ENCODE results near the gene COPB1. TPM values are rescaled to one million over a fixed set of nuclear protein-coding genes. Genes with fewer than 3 reads are reported as not detected.
"Not testable (repeated sequence)": the region's sequence is repeated elsewhere in the genome, so short reads cannot be mapped to it uniquely, and the experiment has no call there.

The COPB1 gene
- total and polyA plus RNA-seq, 8 donors = 31.4 to 58.0 (median 44.9) TPM

GRCh38 chr11:14538271-14538925, 38.8 kb upstream of the COPB1 start:
- ATAC-seq (peak; percentile 47 to 69 (median 51)), DNase-seq (peak in 2 of 6 donors; percentile 11 to 18), FAIRE-seq (no peak)
- intact Hi-C loops (cut with DNase I) = loop anchor here in 1 of 3 donors (10.0 kb wide), 2 partner anchors 366 to 536 kb away; partner anchors contain the start of gene CALCB
- WGBS, 2 donors = 42 to 44% methylated on average over 6 of the region's 6 CpGs
- Histone ChIP-seq H3K36me3 (no peaks in the 10 kb centered on the region), H3K27me3 (no peaks in the 10 kb centered on the region), H3K4me3 (no peak overlapping the region), H3K27ac (peak overlapping the region; percentile 59 to 75 (median 62)), H3K9me3 (no peaks in the 10 kb centered on the region), H3K4me1 (peaks cover 15 to 29% (median 21%) of the 10 kb centered on the region in 3 donors)
- no peak for TF ChIP-seq CTCF (IDR thresholded peaks at IDR 0.05)

GRCh38 chr11:14537134-14537599, 37.6 kb upstream of the COPB1 start:
- FAIRE-seq = peak; percentile 93
- Histone ChIP-seq H3K4me3 (no peak overlapping the region), H3K4me1 (peaks cover 15 to 29% (median 21%) of the 10 kb centered on the region in 3 donors), H3K36me3 (no peaks in the 10 kb centered on the region), H3K27ac (no peak overlapping the region), H3K27me3 (no peaks in the 10 kb centered on the region), H3K9me3 (no peaks in the 10 kb centered on the region)
- peak; percentile 60 to 70 (median 63) for TF ChIP-seq CTCF (IDR thresholded peaks at IDR 0.05)
- intact Hi-C loops (cut with DNase I) = loop anchor here in 1 of 3 donors (10.0 kb wide), 2 partner anchors 368 to 538 kb away; partner anchors contain the start of gene CALCB
- peak in 1 of 6 donors; percentile 26 for DNase-seq
- 7 to 8% methylated on average over 5 of the region's 5 CpGs for WGBS, 2 donors
- ATAC-seq = peak in 3 of 4 donors; percentile 66 to 74 (median 67)

- H3K27ac ChIP-seq, H3K9me3 ChIP-seq, H3K4me3 ChIP-seq, H3K27me3 ChIP-seq, H3K36me3 ChIP-seq, ATAC-seq, DNase-seq, FAIRE-seq: not testable (repeated sequence)
- WGBS, 2 donors = 93 to 94% methylated on average over 4 of the region's 4 CpGs
- H3K4me1 ChIP-seq = peaks cover 8 to 18% (median 16%) of the 10 kb centered on the region in 3 donors
- intact Hi-C loops (cut with DNase I) = loop anchor here in 1 of 3 donors (10.0 kb wide), 2 partner anchors 370 to 540 kb away; partner anchors contain the start of gene CALCB
Observed at GRCh38 chr11:14535166-14535565, 35.6 kb upstream of the COPB1 start.

- peak in 1 of 4 donors; percentile 41 for ATAC-seq
Observed at GRCh38 chr11:14529951-14530350, 30.3 kb upstream of the COPB1 start.

GRCh38 chr11:14529321-14529720, 29.7 kb upstream of the COPB1 start:
- 77% methylated on average over 3 of the region's 3 CpGs for WGBS, 2 donors
- DNase-seq = no peak
- H3K27me3 ChIP-seq = no peaks in the 10 kb centered on the region
- H3K4me3 ChIP-seq = no peak overlapping the region
- H3K9me3 ChIP-seq = no peaks in the 10 kb centered on the region
- intact Hi-C loops (cut with DNase I) = no loop called here
- H3K4me1 ChIP-seq = no peaks in the 10 kb centered on the region
- ATAC-seq = no peak
- no peak for FAIRE-seq
- TF ChIP-seq CTCF (IDR thresholded peaks at IDR 0.05) = no peak
- no peak overlapping the region for H3K27ac ChIP-seq
- no peaks in the 10 kb centered on the region for H3K36me3 ChIP-seq

More at GRCh38 chr11:14529951-14530350, 30.3 kb upstream of the COPB1 start:
- Histone ChIP-seq H3K36me3 (no peaks in the 10 kb centered on the region), H3K4me1 (no peaks in the 10 kb centered on the region), H3K9me3 (no peaks in the 10 kb centered on the region), H3K4me3 (no peak overlapping the region), H3K27ac (no peak overlapping the region), H3K27me3 (no peaks in the 10 kb centered on the region)
- TF ChIP-seq CTCF (IDR thresholded peaks at IDR 0.05) = no peak
- no peak for FAIRE-seq
- no peak for DNase-seq
- 85 to 88% methylated on average over 2 of the region's 2 CpGs for WGBS, 2 donors
- intact Hi-C loops (cut with DNase I) = loop anchor here in 1 of 3 donors (10.0 kb wide), 2 partner anchors 375 to 545 kb away; partner anchors contain the start of gene CALCB

Data from pancreas (tissue), 10 donors.